Renal cortical epithelial cell (primary cell): ENCODE results near the gene RFESD. TPM values are rescaled to one million over a fixed set of nuclear protein-coding genes. Genes with fewer than 3 reads are reported as not detected.
"Not testable (repeated sequence)": the region's sequence is repeated elsewhere in the genome, so short reads cannot be mapped to it uniquely, and the experiment has no call there.

ENCODE experiments used
- DNase-seq: peaks from one replicate; pipeline ENCODE4 v3.0.0-alpha.2; 2011; ENCODE audit warnings: low read depth
- total RNA-seq: library from RNA; depleted of rRNA; stranded (reverse); fragments of >200 nt; gene quantifications from 2 replicates; pipeline ENCODE4 v1.2.3, GENCODE V29; 2014

RFESD gene
- total RNA-seq, 1 donor from 2014 or later, result 1.2 TPM

DNA sequence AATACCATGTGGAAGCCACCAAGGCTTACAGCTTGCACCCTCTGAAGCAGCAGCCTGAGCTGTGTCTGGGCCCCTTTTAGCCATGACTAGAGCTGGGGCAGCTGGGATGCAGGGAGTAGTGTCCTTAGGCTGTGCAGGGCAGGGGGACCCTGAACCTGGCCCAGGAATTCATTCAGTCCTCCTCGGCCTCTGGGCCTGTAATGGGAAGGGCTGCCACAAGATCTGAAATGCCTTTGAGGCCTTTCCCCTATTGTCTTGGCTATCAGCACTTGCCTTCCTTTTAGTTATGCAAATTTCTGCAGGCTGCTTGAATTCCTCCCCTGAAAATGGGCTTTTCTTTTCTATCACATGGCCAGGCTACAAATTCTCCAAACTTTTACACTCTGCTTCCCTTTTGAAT lies 17.6 kb upstream of the RFESD start:
- DNase-seq, result no peak

GRCh38 chr5:95630394-95630917 lies 16.1 kb upstream of the RFESD start:
- no peak for DNase-seq

GRCh38 chr5:95631255-95631958 lies 15.2 kb upstream of the RFESD start:
- DNase-seq, result peak; percentile 90

DNA sequence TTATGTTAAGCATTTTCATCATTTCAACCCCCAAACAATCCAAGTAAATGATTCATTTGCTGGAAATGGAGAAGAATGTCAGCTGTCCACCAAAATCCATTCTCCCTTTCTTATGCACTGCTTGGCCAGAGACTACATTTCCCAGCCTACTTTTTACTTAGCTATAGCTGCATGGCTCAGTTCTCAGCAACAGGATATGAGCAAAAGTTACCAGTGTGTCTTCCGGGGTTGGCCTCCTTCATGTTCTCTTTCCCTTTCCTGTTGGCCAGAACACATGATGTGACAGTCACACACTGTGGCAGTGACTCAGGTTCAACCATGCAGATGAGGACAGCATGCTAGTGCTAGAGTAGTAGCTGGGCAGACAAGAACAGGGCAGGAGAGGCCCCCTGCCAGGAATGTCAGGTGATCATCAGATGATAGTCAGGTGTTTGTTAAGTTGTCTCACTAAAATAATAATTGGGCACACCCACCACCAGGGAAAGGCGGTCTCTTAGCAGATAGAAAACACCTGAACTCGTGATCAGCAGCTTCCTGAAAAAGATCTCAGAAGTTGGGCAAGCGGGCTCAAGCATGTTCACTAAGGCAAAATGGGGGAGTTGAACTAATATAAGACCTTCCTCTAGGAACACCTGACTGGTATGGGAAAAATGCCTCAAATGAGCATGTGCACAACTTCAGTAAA lies 14.4 kb upstream of the RFESD start:
- DNase-seq, result peak; percentile 70

- not testable (repeated sequence) for DNase-seq
Observed at GRCh38 chr5:95632942-95633341, 13.6 kb upstream of the RFESD start.

DNA sequence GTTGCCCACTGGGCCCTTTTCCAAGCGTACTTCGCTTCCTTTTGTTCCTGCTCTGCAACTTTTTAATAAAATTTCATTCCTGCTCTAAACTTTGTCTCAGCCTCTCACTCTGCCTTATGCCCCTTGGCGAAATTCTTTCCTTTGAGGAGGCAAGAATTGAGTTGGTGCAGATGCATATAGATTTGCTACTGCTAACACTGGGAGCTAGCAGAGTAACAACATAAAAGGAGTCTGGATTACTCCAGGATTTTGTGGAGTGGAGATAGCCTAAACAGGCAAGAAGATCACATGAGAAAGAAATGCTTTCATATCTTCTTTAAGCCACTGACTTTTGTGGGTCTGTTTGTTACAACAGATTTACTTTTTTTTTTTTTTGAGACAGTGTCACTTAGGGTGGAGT lies 12.9 kb upstream of the RFESD start:
- DNase-seq, result no peak

DNA sequence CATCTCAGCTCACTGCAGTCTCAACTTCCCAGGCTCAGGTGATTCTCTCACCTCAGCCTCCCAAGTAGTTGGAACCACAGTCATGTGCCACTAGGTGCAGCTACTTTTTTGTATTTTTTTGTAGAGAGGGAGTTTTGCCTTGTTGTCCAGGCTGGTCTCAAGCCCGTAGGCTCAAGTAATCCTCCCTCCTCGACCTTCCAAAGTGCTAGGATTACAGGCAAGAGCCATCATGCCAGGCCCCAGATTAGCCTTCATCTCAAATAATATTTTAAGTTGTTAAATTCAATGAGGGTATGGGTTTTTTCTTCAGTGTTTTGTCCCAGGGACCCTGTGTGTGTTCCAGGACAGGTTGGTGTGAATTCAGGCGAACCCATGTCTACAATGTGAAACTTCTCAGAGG lies 12.5 kb upstream of the RFESD start:
- DNase-seq, result no peak

DNA sequence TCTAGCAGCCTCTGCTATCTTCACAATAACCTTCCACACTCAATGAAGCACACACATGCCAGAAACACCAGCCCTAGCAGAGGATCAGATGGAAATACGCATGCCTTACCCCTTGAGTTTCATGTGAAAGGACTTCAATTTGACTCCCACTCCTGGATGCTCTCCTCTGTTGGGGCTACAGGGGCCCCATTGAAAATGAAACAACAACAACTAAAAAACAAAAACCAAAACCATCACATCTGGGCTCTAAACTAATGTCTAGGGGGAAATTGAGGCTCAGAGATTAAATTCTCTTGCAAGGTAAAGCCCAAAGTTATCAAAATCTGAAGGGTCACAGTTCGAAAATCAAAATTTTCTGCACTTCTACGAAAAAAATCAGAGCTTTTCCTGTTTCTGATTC lies 7.9 kb upstream of the RFESD start:
- DNase-seq, result no peak

GRCh38 chr5:95641741-95642220 lies 4.8 kb upstream of the RFESD start:
- DNase-seq, result peak; percentile 18

DNA sequence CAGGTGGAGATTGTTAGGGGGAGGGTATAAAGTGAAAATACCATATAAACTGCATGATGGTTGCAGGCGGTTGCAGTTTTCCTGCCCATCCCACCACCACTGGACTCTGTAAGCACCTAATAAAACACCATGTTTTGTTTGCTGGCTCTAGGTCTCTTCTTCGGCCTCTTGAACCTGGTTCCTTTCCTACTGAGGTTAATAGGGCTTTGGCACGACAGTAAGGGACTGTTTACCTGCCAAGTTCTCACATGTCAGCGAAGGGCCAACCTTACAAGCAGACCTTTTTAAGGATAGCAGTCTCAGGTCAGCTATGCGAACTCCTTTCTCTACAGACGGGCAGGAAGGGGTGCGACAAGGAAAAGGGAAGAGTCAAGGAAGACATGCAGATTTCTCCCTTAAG lies 3.4 kb upstream of the RFESD start:
- DNase-seq, result no peak

- DNase-seq, result peak; percentile 59
Observed at GRCh38 chr5:95644351-95645042, 2.1 kb upstream of the RFESD start.

- not testable (repeated sequence) for DNase-seq
Observed at GRCh38 chr5:95646226-95646568, 380 bp upstream of the RFESD start.

- DNase-seq, result no peak
Observed at GRCh38 chr5:95647886-95648860, 1.6 kb downstream of the RFESD start.

DNA sequence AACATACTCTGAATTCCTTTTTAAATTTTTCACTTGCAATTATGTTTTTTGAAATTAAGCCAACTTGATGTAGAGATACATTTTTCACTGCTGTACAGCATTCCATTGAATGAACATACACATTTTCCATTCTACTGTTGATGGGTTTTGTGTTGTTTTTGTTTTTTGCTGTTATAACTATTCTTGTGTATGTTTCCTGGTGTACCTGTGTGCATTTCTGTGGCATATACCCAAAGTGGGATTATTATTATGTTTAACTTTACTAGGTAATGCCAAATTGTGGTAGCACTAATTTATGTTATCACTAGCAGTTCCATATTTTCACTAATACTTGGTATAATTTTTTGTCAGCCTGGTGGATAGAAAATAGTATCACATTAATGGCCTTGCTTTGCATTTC lies 2.7 kb downstream of the RFESD start:
- no peak for DNase-seq

GRCh38 chr5:95649842-95650620 lies 3.5 kb downstream of the RFESD start:
- no peak for DNase-seq

- DNase-seq, result no peak
Observed at GRCh38 chr5:95652849-95653248, 6.3 kb downstream of the RFESD start.

DNA sequence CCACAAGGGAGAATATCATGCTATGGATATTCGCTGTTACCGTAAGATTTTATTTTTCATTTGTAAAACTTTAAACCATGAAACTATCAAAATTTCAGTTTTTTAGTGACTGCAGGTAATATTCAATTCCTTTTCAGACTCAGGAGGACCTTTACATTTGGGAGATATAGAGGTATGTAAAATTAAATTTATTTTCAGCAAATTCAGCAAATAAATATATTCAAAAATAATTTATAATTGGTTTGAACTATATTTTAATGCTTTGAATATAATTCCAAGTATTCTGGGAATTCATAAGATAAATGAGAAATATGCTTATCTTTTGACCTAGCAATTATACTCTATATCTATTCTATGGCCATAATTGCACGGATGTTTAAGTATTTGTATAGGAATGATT lies 7.6 kb downstream of the RFESD start:
- no peak for DNase-seq

DNA sequence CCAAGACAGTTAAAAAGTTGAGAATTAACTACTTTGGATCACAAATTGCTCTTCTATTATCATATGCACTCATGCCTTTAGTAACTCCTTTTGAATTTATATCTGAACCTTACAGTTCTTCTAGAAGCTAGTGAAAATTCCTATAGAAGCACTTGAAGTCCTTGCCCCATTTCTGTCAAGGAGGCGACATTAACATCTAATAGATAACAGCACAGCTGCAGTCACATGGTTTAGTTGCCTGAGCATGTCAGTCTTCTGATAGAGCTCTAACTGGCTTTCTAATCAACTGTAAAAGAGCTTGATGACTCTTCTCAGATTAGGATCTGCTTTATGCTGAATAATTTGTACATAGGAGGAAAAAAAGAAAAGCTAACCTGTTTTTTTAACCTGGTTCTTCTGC lies 9.0 kb downstream of the RFESD start:
- no peak for DNase-seq

GRCh38 chr5:95660060-95660459 lies 13.5 kb downstream of the RFESD start:
- DNase-seq, result no peak

- DNase-seq, result no peak
Observed at GRCh38 chr5:95662946-95663345, 16.4 kb downstream of the RFESD start.
